Stimulated activated CD4-positive, alpha-beta T cell treated with anti-CD3 and anti-CD28 coated beads, Interleukin-1b, Interleukin-23, amount 100 ng/mL, for 1 hour (primary cell): Measurements from ENCODE around the gene RPS26.
"Not testable (repeated sequence)": the region's sequence is repeated elsewhere in the genome, so short reads cannot be mapped to it uniquely, and the experiment has no call there.

Source experiments
- DNase-seq, 2 donors: peaks; one replicate each; pipeline ENCODE4 v3.0.0-alpha.2; 2020; ENCODE audit warnings: low read depth in 2 of 2

RPS26 gene

DNA sequence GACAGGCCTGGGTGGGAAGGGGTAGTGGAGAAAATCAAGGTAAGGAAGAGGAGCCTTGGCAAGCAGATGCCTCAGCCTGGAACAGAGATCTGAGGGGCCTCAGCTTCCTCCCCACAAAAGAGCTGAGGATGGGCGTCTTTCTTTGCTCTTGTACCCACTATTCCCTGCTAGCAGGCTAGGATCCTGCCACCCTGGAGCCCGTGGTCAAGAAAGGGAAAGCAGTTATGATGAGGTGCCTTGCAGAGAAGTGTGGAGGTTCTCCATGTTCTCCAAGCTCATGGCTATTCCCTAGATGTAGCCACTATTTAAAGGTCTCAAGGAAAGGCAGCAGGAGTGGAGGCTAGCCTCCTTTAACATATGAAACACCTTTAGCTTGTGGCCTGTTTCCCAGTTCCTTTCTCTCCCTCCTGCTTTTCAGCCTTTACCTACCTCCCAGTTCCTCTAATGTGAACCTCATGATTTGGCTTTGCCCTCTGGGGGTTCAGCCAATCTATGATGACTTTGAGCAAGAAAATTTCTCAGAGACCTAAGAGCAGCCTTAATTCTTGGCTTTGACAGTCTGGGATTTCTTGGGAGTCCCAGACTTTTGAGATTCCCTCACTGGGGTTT lies 19.7 kb upstream of the RPS26 start:
- no peak for DNase-seq

DNA sequence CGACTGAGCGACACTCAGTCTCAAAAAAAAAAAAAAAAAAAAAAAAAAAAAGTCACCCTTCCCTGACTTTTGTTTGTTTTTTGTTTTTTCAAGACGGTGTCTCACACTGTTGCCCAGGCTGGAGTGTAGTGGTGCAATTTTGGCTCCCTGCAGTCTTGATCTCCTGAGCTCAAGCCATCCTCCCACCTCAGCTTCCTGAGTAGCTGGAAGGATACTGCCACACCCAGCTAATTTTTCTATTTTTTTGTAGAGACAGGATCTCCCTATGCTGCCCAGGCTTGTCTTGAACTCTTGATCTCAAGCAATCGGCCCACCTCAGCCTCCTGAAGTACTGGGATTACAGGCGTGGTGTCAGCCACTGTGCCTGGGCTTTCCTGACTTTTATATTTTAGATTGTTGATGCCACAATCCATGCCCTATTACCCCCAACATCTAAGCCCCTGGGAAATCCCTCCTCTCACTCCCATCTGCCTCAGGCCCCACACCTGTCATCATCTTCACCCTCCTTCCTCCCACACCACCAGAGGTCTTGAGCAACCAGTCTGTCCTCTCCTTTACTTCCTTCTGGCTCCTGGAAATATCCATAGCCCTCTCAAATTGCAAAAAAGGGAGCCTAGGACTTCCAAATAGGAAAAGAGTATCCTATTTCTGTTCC lies 13.1 kb upstream of the RPS26 start:
- no peak for DNase-seq

GRCh38 chr12:56029166-56029519 lies 12.6 kb upstream of the RPS26 start:
- no peak for DNase-seq

- no peak for DNase-seq
Measured at GRCh38 chr12:56029666-56030293, 11.9 kb upstream of the RPS26 start.

DNA sequence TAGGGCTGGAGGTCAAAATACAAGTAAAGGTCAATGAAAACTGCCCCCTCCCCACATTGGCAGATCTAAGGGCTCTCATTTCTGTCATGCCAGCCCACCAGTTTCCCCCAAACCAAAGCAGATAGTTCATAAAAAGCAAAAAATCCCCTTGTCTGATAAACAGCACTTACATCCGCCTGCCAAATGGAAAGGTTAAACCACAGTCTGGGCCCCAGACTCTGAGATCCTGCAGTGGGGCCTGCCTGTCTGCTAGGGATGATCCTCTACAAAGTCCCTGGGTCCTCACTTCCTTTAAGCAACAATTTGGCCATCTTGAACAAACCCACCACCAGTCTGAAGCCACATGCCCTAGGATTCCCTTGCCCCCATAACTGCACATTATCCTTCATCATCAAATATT lies 9.7 kb upstream of the RPS26 start:
- DNase-seq = no peak

GRCh38 chr12:56034586-56035332 lies 7.0 kb upstream of the RPS26 start:
- DNase-seq = no peak

- no peak for DNase-seq
Measured at GRCh38 chr12:56037161-56037560, 4.6 kb upstream of the RPS26 start.

GRCh38 chr12:56038022-56038655 lies 3.6 kb upstream of the RPS26 start:
- DNase-seq = no peak

GRCh38 chr12:56040151-56040550 lies 1.6 kb upstream of the RPS26 start:
- no peak for DNase-seq

DNA sequence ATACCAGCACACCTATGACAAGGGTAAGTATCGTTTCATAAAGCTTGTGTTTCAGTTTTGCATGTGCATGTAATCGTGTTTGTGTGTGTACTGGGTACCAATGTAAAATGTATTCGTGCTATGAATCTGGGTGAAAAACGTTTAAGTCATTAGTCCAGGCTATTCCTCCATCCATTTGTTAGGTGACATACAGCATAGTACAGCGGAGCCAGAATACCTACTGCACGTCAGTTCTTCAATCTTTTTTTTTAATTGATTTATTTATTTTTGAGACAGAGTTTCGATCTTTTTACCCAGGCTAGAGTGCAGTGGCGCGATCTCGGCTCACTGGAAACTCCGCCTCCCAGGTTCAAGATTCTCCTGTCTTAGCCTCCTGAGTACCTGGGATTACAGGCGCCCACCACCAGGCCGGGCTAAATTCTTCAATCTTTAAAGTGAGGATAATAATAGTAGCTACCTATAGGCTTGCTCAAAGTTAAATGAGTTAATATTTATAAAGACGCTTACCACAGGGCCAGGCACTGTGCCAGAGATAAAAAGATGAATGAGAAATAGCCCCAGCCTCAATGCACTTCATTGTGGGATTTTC lies 661 bp upstream of the RPS26 start:
- no peak for DNase-seq

GRCh38 chr12:56042430-56042813 lies 704 bp downstream of the RPS26 start:
- not testable (repeated sequence) for DNase-seq

DNA sequence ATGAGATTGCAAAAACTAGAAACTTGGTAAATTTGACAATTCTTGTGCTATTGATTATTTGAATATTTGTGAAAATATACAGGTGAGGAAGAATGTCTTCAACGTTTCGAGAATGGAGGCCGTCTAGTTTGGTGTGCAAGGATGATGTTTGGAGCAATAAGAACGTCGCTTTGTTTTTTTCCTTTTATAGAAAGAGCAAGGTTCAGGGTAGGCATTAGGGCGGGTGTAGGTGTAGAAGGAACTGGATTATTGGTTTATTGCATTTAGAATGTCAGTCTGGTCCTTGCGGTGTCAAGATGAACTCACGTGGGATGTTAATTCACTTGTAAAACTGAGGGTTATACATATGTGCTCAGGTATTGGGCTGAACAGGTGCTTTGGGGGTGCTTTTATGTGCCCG lies 1.1 kb downstream of the RPS26 start:
- no peak for DNase-seq

- no peak for DNase-seq
Measured at GRCh38 chr12:56046027-56046780, 4.5 kb downstream of the RPS26 start.

DNA sequence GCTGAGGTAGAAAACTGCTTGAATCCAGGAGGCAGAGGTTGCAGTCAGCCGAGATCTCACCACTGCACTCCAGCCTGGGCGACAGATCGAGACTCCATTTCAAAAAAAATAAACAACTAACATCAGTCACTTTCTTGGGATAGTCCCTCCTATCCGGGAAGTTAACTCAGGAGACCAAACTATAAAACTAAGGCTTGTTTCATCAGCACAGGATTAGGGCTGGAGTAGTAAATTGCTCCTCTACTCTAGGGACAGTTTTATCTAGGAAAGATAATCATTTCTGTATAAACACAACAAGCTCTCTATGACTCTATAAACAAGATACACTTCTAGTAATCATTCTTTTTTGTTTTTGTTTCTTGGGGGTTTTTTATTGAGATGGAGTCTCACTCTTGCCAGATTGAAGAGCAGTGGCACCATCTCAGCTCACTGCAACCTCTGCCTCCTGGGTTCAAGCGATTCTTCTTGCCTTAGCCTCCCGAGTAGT lies 11.7 kb downstream of the RPS26 start:
- no peak for DNase-seq

DNA sequence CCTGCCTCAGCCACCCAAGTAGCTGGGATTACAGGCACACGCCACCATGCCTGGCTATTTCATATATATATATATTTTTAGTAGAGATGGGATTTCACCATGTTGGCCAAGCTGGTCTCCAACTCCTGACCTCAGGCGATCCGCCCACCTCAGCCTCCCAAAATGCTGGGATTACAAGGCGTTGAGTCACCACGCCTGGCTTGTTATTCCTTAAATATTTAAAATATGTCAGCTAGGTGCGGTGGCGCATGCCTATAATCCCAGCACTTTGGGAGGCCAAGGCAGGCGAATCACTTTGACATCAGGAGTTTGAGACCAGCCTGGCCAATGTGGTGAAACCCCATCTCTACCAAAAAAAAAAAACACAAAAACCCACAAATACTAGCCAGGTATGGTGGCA lies 18.2 kb downstream of the RPS26 start:
- not testable (repeated sequence) for DNase-seq

GRCh38 chr12:56061982-56062381 lies 20.3 kb downstream of the RPS26 start:
- no peak for DNase-seq

DNA sequence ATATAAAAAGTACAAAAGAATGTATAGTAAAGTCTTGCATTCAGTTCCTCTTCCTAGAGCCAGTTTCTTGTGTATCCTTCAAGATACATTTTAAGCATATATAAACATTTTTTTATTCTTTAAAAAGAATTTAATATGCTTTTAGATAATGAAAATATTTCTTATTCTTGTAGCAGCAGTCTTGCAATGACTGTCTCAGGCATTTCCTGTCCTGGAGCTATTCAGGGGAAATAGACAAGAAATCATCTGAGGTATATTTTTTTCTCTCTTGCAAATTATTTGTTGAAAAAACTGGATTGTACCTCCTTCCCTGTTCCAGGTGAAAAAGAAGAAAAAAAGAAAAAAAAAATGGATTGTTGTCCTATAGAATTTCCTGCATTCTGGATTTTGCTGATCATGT lies 21.3 kb downstream of the RPS26 start:
- DNase-seq = no peak

DNA sequence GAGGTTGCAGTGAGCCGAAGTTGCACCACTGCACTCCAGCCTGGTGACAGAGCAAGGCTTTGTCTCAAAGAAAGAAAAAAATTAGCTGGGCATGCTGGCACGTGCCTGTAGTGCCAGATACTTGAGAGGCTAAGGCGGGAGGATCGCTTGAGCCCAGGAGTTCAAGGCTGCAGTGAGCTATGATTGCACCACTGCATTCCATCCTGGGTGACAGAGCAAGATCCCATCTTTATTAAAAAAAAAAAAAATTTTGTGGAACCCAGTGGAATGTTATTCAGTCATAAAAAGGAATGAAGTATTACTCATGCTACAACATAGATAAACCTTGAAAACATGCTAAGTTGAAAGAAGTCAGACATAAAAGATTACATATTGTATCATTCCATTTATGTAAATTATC lies 29.9 kb downstream of the RPS26 start:
- DNase-seq = no peak

DNA sequence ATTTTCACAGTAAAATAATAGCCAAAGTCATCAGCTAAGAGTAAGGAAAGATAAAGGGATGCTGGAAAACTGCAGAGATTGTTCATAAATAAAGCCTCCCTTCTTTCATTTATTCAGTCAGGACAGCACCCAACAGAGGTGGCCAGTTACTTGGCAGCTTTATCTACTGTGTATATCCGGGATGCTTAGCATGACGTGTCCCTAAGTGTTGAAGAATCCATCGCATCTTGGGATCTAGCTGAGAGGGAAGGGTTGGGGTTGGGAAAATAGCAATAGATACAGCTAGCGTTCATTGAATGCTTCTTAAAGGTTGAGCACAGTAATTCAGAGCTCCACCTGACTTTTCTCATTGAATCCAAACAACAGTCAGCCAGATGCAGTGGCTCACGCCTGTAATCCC lies 32.7 kb downstream of the RPS26 start:
- no peak for DNase-seq

DNA sequence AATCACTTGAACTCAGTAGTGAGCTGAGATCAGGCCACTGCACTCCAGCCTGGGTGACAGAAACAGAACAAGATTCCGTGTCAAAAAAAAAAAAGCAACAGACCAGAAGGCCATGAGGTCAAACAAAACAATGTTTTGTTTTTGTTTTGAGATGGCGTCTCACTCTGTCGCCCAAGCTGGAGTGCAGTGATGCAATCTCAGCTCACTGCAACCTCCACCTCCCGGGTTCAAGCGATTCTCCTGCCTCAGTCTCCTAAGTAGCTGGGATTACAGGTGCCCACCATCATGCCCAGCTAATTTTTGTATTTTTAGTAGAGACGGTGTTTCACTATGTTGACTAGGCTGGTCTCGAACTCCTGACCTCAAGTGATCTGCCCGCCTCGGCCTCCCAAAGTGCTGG lies 36.2 kb downstream of the RPS26 start:
- DNase-seq = not testable (repeated sequence)

DNA sequence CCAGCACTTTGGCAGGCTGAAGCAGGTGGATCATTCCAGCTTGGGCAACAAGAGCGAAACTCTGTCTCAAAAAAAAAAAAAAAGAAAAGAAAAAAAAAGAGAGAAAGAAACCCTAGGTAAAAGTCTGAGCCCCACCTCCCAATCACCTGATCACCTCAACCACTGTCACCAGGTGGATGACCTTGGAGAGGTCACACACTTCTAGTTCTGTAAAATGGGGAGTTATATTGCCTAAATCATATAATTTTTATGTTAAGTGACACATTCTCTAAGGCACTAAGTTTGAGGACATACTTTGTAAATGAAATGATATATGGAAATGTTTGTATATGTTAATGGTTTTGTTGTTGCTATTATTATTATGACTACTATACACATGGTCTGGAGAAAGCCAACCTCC lies 36.7 kb downstream of the RPS26 start:
- no peak for DNase-seq
